Spleen (tissue), 11 donors: ENCODE data around the gene BTK. TPM values are rescaled to one million over a fixed set of nuclear protein-coding genes. Genes with fewer than 3 reads are reported as not detected.

ENCODE experiments used
- DNase-seq: peaks from one replicate; pipeline ENCODE4 v3.0.0-alpha.2; 2020
- H3K27ac ChIP-seq, 8 donors: fragments of 200-600 bp; sonication (generic) in 7 of 8; 1 replicate in 4 of 8; 2 replicates in 4 of 8; pipeline versions ENCODE4 v1.5.0 to v1.8.0; 2016 to 2021; ENCODE audit warnings: inconsistent platforms in 4 of 8, mild to moderate bottlenecking in 4 of 8, moderate library complexity in 1 of 8
- H3K27me3 ChIP-seq, 7 donors: fragments of 200-600 bp; sonication (generic) in 6 of 7; replicated peaks in 1 of 7; 1 replicate in 4 of 7; 2 replicates in 3 of 7; pipeline versions ENCODE4 v1.5.0 to v1.8.0; 2016 to 2021; ENCODE audit warnings: inconsistent platforms in 3 of 7, mild to moderate bottlenecking in 1 of 7
- H3K36me3 ChIP-seq, 6 donors: fragments of 200-600 bp; sonication (generic) in 5 of 6; 1 replicate in 4 of 6; 2 replicates in 2 of 6; pipeline versions ENCODE4 v1.5.0 to v1.8.0; 2016 to 2021; ENCODE audit warnings: inconsistent platforms in 2 of 6
- H3K4me1 ChIP-seq, 6 donors: fragments of 200-600 bp; sonication (generic) in 5 of 6; 1 replicate in 3 of 6; 2 replicates in 3 of 6; pipeline versions ENCODE4 v1.5.0 to v1.8.0; 2016 to 2021; ENCODE audit warnings: inconsistent platforms in 3 of 6
- H3K4me3 ChIP-seq, 8 donors: fragments of 200-600 bp; sonication (generic) in 7 of 8; 1 replicate in 4 of 8; 2 replicates in 4 of 8; pipeline versions ENCODE4 v1.5.0 to v1.8.0; 2016 to 2021; ENCODE audit warnings: inconsistent platforms in 4 of 8, mild to moderate bottlenecking in 4 of 8, moderate library complexity in 2 of 8
- H3K9me3 ChIP-seq, 8 donors: fragments of 200-600 bp; sonication (generic) in 7 of 8; 1 replicate in 4 of 8; 2 replicates in 4 of 8; pipeline versions ENCODE4 v1.5.0 to v1.8.0; 2016 to 2021; ENCODE audit warnings: inconsistent platforms in 4 of 8
- CTCF ChIP-seq, 11 experiments: fragments of 200-600 bp in 7 of 11; fragments of 450-650 bp in 4 of 11; sonication (generic) in 4 of 11; IDR thresholded peaks in 8 of 11; conservative IDR thresholded peaks in 3 of 11; 1 replicate in 7 of 11; 2 replicates in 4 of 11; pipeline versions ENCODE4 v1.4.0 to v1.8.0; 2016 to 2021; ENCODE audit warnings: antibody characterized with exemption in 11 of 11, inconsistent platforms in 4 of 11, mild to moderate bottlenecking in 1 of 11
- POLR2A ChIP-seq, 3 donors: fragments of 450-650 bp; IDR thresholded peaks; one replicate each; pipeline ENCODE4 v1.5.1; 2017; ENCODE audit warnings: antibody characterized with exemption in 3 of 3, mild to moderate bottlenecking in 1 of 3
- POLR2AphosphoS5 ChIP-seq, 3 donors: sonication (generic); formaldehyde crosslinking; IDR thresholded peaks; one replicate each; pipeline ENCODE4 v1.5.1; 2017; ENCODE audit warnings: antibody characterized with exemption in 3 of 3
- WGBS, 5 donors: extraction: QIAGEN DNeasy Blood & Tissue Kit in 3 of 5; methylation state at CpG; one replicate each; pipeline versions ENCODE4 v1.1.5 to v1.1.7; 2013 to 2018; 5-methylcytosine and 5-hydroxymethylcytosine counted together
- intact Hi-C: fragments of 100-400 bp; cut with DNase I; formaldehyde crosslinking; loops from one replicate; pipeline ENCODE4 v1.15.0; 2023; ENCODE audit warnings: low total_unique reads
- polyA plus RNA-seq, 3 donors: library from polyadenylated mRNA; stranded (reverse); fragments of 200-250 nt; gene quantifications; one replicate each; pipeline ENCODE4 v1.2.1, GENCODE V29; 2013
- total RNA-seq, 7 donors: library from RNA; depleted of rRNA in 3 of 7; stranded (reverse); fragments of >200 nt in 3 of 7; fragmentation: NEBNext Ultra II Directional in 4 of 7; extraction: Animal tissue kit (Norgen Biotek cat#: 25700) in 4 of 7; gene quantifications; one replicate each; pipeline versions ENCODE4 v1.1.0 to v1.2.1, GENCODE V29; 2016 to 2021
- donor health status: healthy with polysubstance abuse.
- donor health status: DM: no; HTN: no; CAD: no; lungs with moderate emphysema.
- donor health status: DM: no; HTN: no; CAD: no.
- donor health status: Bipolar disorder and iron deficiency.
- donor health status: healthy.
- donor health status: DM: no; HTN: no; CAD: no.
- donor health status: DM: yes; HTN: yes; CAD: no.

BTK gene
- total and polyA plus RNA-seq, 10 donors, result 70.7 to 139 (median 82.6) TPM

GRCh38 chrX:101398694-101399093, 12.7 kb upstream of the BTK start:
- Histone ChIP-seq H3K36me3 (peaks cover 0 to 85% (median 3%) of the 10 kb centered on the region in 6 donors), H3K4me1 (peaks cover 0 to 12% (median 0%) of the 10 kb centered on the region in 6 donors), H3K27ac (no peak overlapping the region), H3K27me3 (no peaks in the 10 kb centered on the region), H3K4me3 (no peak overlapping the region), H3K9me3 (no peaks in the 10 kb centered on the region)
- DNase-seq, result no peak
- TF ChIP-seq POLR2A (IDR thresholded peaks at IDR 0.05) (no peak), CTCF (IDR thresholded peaks at IDR 0.05 in 8 of 11, conservative IDR thresholded peaks at IDR 0.05 in 3 of 11) (no peak), POLR2AphosphoS5 (IDR thresholded peaks at IDR 0.05) (no peak)
- 74 to 97% (median 93%) methylated on average over 4 of the region's 4 CpGs for WGBS, 5 donors
- intact Hi-C loops, result no loop called here

- H3K36me3 ChIP-seq, result peaks cover 0 to 84% (median 3%) of the 10 kb centered on the region in 6 donors
- DNase-seq, result no peak
- no peaks in the 10 kb centered on the region for H3K9me3 ChIP-seq
- H3K27me3 ChIP-seq, result no peaks in the 10 kb centered on the region
- no peak overlapping the region for H3K27ac ChIP-seq
- no peak overlapping the region for H3K4me3 ChIP-seq
- 43 to 87% (median 66%) methylated on average over 4 of the region's 4 CpGs for WGBS, 5 donors
- peaks cover 0 to 21% (median 4%) of the 10 kb centered on the region in 6 donors for H3K4me1 ChIP-seq
- intact Hi-C loops, result no loop called here
- TF ChIP-seq POLR2AphosphoS5 (IDR thresholded peaks at IDR 0.05) (no peak), POLR2A (IDR thresholded peaks at IDR 0.05) (no peak), CTCF (IDR thresholded peaks at IDR 0.05 in 8 of 11, conservative IDR thresholded peaks at IDR 0.05 in 3 of 11) (no peak)
Observed at GRCh38 chrX:101397779-101398178, 11.8 kb upstream of the BTK start.

- WGBS, 5 donors, result 45 to 90% (median 80%) methylated on average over 1 of the region's 1 CpG
- no peak for TF ChIP-seq POLR2AphosphoS5 (IDR thresholded peaks at IDR 0.05)
- no peak for TF ChIP-seq POLR2A (IDR thresholded peaks at IDR 0.05)
- no peak overlapping the region for H3K4me3 ChIP-seq
- intact Hi-C loops, result no loop called here
- peaks cover 0 to 37% (median 19%) of the 10 kb centered on the region in 6 donors for H3K4me1 ChIP-seq
- no peak for DNase-seq
- H3K9me3 ChIP-seq, result no peaks in the 10 kb centered on the region
- H3K36me3 ChIP-seq, result peaks cover 0 to 75% (median 3%) of the 10 kb centered on the region in 6 donors
- no peaks in the 10 kb centered on the region for H3K27me3 ChIP-seq
- H3K27ac ChIP-seq, result no peak overlapping the region
Observed at GRCh38 chrX:101395789-101396188, 9.8 kb upstream of the BTK start.

GRCh38 chrX:101394372-101394771, 8.4 kb upstream of the BTK start:
- Histone ChIP-seq H3K4me3 (no peak overlapping the region), H3K36me3 (peaks cover 0 to 61% (median 3%) of the 10 kb centered on the region in 6 donors), H3K27me3 (no peaks in the 10 kb centered on the region), H3K27ac (no peak overlapping the region), H3K9me3 (no peaks in the 10 kb centered on the region), H3K4me1 (peaks cover 0 to 46% (median 19%) of the 10 kb centered on the region in 6 donors)
- DNase-seq, result no peak
- TF ChIP-seq CTCF (IDR thresholded peaks at IDR 0.05 in 8 of 11, conservative IDR thresholded peaks at IDR 0.05 in 3 of 11), result no peak
- TF ChIP-seq POLR2A (IDR thresholded peaks at IDR 0.05), result no peak
- TF ChIP-seq POLR2AphosphoS5 (IDR thresholded peaks at IDR 0.05), result no peak
- intact Hi-C loops, result no loop called here
